NCI-H2196 (cell line): ENCODE results near the gene ING5.
"Not testable (repeated sequence)": the region's sequence is repeated elsewhere in the genome, so short reads cannot be mapped to it uniquely, and the experiment has no call there.

ENCODE experiments used
- DNase-seq: peaks from one replicate; lab custom pipeline; 2025; ENCODE audit not compliant: unreplicated experiment; lab: John Stamatoyannopoulos, UW

The ING5 gene

GRCh38 chr2:241736111-241736510 lies 34.3 kb downstream of the ING5 start:
- no peak for DNase-seq

GRCh38 chr2:241738040-241738686 lies 36.3 kb downstream of the ING5 start:
- no peak for DNase-seq

- no peak for DNase-seq
These were observed 37.3 kb downstream of the ING5 start for GRCh38 chr2:241739177-241739576.

- no peak for DNase-seq
These were observed 37.8 kb downstream of the ING5 start for GRCh38 chr2:241739651-241740050.

- peak; percentile 64 for DNase-seq
These were observed 39.2 kb downstream of the ING5 start for GRCh38 chr2:241741016-241741415.

GRCh38 chr2:241742320-241742939 lies 40.6 kb downstream of the ING5 start:
- no peak for DNase-seq

GRCh38 chr2:241743008-241743407 lies 41.2 kb downstream of the ING5 start:
- not testable (repeated sequence) for DNase-seq

GRCh38 chr2:241743620-241744019 lies 41.8 kb downstream of the ING5 start:
- DNase-seq = no peak

GRCh38 chr2:241744028-241744754 lies 42.4 kb downstream of the ING5 start:
- no peak for DNase-seq

GRCh38 chr2:241745276-241745675 lies 43.4 kb downstream of the ING5 start:
- no peak for DNase-seq

- DNase-seq = no peak
These were observed 44.2 kb downstream of the ING5 start for GRCh38 chr2:241746084-241746483.

- DNase-seq = no peak
These were observed 46.8 kb downstream of the ING5 start for GRCh38 chr2:241748468-241749256.

GRCh38 chr2:241750076-241750840 lies 48.4 kb downstream of the ING5 start:
- DNase-seq = no peak

GRCh38 chr2:241751152-241751551 lies 49.3 kb downstream of the ING5 start:
- no peak for DNase-seq

GRCh38 chr2:241751776-241752175 lies 49.9 kb downstream of the ING5 start:
- no peak for DNase-seq

- DNase-seq = no peak
These were observed 50.4 kb downstream of the ING5 start for GRCh38 chr2:241752253-241752652.

GRCh38 chr2:241752689-241753276 lies 50.9 kb downstream of the ING5 start:
- no peak for DNase-seq

- DNase-seq = no peak
These were observed 51.7 kb downstream of the ING5 start for GRCh38 chr2:241753493-241753892.

GRCh38 chr2:241754042-241754441 lies 52.2 kb downstream of the ING5 start:
- no peak for DNase-seq

GRCh38 chr2:241755166-241755565 lies 53.3 kb downstream of the ING5 start:
- no peak for DNase-seq
